ENCODE measurements around the gene GPAT3.
"Not testable (repeated sequence)": the region's sequence is repeated elsewhere in the genome, so short reads cannot be mapped to it uniquely, and the experiment has no call there.

GPAT3 gene

DNA sequence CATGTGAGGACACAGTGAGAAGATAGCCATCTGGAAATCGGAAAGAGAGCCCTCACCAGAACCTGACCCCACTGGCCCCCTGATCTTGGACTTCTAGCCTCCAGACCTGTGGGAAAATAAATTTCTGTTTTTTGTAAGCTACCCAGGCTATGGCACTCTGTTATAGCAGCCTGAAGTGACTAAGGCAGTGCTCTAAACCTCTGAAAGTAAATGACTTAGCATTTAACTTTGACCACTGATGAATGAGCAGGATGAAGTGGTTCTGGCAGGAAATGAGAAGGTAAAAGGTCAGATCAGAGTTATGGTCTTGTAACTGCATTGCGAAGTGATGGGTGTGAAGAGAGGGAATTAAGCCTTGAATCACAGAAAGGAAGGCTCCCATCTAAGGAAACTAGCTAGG lies 17.0 kb downstream of the GPAT3 start:
- DNase-seq = no peak

DNA sequence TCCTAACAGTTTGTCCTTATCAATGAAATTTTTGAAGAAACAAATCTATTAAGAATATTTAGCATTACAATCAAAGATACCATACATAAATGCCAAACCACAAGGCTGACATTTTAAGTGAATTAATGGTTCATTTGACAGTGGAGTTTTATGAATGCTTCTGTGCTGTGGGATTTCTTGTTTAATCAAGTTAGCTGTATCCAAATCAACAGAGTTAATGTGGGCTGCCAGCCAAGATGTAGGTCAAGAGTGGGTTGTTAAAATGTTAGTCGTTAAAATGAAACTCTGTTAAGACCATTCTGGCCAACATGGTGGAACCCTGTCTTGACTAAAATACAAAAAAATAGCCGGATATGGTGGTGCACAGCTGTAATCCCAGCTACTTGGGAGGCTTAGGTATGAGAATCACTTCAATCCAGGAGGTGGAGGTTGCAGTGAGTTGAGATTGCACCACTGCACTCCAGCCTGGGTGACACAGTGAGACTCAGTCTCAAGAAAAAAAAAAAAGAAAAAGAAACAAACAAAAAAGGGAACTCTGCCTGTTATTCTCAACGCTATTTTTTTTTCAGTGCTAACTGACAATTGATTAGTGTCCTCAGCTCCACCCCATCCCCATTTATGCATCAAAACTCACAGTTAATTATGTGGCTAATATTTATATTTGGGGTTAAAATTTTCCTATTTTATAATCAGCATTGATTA lies 20.2 kb downstream of the GPAT3 start:
- DNase-seq = no peak

DNA sequence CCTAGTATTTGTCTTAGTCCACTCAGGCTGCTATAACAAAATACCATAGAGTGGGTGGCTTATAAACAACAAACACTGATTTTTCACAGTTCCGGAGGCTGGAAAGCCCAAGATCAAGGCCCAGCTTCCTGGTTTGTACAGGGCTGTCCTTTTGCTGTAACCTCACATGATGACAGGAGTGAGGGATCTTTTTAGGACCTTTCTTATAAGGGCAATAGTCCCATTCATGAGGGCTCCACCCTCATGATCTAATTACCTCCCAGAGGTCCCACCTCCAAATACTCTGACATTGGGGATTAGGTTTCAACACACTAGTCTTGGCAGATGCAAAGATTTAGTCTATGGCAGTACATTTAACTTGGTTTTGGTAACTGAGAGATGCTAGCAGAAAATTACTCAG lies 20.9 kb downstream of the GPAT3 start:
- DNase-seq = no peak

DNA sequence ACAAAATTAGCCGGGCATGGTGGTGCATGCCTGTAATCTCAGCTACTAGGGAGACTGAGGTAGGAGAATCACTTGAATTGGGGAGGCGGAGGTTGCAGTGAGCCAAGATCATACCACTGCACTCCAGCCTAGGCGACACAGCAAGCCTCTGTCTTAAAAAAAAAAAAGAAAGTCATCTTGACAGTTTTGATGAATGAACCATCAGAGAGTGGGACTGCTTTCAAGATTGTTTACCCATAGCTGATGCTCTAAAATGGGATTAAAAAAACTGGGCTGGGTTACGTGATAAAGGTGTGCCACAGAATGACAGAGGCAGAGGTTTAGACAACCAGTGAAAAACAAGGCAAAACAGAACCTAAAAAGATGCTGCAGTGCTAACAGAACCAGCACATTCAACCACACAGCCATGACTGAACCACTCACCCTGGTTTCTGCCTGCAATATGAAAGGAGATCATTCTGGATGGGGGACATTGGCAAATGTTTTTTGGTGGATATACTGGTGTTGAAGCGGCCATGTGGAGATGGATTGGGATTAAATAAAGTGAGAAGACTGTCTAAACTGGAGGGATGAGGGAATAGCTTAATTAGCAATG lies 22.2 kb downstream of the GPAT3 start:
- no peak for DNase-seq

DNA sequence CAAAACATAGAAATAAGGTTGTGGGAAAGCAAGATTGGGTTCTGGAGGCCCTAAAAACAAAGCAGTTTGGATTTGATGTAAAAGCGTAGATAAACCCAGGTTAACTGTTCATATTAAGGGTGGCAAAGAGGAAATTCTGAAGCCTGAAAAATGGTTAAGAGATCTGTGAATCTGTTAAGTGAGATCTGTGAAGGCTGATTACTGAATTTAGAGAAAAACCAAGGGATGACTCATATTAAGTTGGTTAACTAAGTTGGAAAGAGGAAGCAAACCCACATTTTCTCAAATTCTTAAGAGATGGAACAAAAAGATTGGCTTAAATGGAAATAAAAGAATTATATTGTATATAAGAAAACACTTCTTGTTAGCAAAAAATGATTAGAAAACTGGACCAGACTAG lies 22.8 kb downstream of the GPAT3 start:
- no peak for DNase-seq

DNA sequence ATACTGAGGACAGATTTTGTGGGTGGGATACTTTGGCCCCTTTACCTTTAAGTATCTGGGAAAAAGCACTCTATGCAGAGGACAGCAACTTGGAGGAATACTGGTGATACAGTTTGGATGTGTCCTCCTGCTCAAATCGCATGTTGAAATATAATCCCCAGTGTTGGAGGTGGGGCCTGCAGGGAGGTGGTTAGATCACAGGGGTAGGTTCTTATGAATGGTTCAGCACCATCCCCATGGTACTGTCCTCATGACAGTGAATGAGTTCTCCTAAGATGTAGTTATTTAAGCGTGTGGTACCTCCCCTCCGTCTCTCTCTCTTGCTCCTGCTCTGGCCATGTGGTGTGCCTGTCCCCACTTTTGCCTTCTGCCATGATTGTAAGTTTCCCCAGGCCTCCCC lies 24.6 kb downstream of the GPAT3 start:
- no peak for DNase-seq

DNA sequence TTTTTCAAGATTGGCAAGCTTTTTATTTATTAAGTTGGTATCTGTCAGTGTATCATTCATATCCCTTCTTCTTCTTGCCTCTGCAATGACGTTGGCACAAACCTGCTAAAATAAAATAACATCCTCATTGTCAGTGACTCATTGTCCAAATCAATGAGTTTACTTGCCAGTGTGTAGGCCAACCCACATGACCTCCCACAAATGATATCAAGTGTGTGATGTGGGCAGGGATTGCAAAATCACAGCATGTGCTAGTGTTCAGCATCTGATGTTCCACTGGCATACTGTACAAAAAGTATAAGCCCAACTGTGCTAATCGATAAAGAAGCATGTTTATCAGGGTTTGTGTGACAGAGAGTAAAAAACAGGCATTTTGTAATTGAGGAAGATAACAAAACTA lies 25.5 kb downstream of the GPAT3 start:
- DNase-seq = no peak

DNA sequence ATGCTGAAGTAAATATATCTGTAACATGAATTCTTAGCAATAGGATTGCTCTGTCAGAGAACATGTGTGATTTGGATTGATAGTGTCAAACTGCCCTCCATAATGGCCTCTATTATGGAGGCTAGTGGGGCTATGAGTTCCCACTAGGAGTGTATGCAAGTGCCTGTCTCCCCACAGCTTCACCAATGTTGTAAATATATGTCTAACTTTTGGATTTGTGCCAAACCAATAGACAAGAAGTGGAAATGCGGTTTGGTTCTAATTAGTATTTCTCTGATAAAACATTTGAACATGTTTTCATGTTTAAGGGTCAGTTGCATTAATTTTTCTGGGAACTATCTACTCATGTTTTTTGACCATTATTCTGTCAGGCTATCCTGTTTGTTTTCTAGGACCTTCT lies 28.1 kb downstream of the GPAT3 start:
- no peak for DNase-seq

DNA sequence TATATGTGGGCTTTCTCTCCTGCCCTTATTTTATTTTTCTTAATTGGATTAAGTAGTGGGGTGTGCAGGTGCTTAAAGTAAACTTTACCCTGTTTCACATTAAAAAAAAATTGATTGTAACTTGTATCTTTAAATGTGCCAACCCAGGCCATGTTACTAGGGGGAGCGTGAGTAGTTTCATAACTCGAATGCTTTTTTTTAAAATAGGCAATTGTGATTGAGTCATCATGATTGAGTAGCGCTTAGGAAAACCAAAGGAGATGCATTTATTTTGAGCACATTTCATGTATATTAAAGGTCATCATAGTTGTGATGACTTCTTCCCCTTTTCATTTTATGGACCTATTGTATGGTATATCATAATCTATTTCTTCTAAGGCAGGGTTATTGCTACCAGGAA lies 32.2 kb downstream of the GPAT3 start:
- DNase-seq = no peak

DNA sequence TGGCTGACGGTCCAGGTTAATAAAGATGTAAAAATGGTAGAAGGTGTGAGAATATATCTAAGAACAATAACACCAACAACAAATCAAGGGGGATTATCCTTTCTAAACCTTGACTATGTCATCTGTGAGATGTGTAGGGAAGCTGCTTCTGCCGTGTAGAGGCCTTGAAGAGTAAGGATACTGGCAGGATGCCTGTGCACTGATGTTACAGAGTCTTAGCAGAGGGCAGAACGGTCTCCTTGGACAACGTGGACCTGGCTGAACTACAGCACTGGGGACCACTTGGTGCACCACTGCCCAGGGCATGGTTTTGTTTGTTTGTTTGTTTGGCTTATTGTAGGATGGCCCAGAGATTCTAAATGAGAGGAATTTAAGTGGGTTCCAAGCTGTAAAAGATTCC lies 33.5 kb downstream of the GPAT3 start:
- no peak for DNase-seq

DNA sequence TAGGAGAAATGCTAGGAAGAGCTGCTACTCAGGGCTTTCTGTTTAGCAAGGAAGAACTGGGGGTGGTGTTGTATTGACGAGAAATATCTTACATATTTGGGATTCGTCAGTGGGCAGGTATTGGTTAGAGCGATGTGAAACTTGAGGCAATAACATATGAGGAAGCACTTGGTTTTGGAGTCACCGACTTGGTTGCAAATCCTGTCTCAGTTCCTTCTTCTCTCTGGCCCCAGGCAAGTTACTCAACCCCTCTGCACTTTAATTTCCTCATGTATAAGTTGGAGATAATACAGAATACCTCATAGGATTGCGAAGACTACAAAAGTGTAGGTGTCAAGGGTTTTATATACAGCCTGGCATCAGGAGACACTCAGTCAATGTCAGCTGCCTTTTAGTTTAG lies 34.1 kb downstream of the GPAT3 start:
- DNase-seq = no peak

DNA sequence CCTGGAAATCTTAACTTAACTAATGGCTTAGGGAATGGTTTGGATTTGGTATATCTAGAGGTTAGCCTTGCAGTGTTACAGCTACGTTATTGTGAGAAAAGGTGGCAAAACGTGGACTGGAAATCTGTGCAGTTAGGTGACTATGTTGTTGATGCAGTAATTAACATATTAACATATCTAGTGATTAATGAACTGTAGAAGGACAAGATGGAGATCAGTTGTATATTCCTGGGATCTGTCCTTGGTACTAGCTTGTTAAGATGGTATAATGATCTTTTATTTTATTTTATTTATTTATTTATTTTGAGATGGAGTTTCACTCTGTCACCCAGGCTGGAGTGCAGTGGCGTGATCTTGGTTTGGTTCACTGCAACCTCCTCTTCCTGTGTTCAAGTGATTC lies 36.9 kb downstream of the GPAT3 start:
- DNase-seq = no peak

DNA sequence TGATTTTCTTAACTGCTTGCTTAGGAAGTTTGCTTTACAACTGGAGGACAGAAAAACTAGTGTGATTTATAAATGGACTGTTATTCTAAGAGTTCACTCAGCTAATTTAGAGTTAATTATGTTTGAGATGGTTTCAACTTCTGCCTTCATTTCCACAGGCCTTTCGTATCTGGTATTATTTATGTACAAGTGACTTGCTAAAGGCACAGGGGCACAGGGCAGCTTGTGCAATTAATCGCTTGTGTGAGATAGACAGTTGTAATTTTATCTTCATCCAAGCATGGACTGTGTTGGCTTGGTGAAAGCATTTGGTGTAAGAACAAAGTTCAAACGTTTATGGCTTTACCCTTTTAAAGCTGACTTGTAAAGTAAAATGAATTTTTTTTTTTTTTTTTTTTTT lies 38.3 kb downstream of the GPAT3 start:
- no peak for DNase-seq

DNA sequence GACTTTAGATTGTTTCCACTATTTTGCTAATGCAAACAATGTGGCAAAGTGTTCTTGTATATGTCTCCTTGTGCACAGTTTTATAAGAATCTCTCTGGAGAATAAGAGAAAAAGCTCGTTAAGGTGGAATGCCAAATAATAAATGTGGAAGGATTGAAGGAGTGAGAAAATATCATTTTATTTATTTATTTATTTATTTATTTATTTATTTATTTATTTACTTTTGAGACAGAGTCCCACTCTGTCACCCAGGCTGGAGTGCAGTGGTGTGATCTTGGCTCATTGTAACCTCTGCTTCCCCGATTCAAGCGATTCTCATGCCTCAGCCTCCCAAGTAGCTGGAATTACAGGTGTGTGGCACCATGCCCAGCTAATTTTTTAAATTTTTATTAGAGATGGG lies 40.3 kb downstream of the GPAT3 start:
- not testable (repeated sequence) for DNase-seq

DNA sequence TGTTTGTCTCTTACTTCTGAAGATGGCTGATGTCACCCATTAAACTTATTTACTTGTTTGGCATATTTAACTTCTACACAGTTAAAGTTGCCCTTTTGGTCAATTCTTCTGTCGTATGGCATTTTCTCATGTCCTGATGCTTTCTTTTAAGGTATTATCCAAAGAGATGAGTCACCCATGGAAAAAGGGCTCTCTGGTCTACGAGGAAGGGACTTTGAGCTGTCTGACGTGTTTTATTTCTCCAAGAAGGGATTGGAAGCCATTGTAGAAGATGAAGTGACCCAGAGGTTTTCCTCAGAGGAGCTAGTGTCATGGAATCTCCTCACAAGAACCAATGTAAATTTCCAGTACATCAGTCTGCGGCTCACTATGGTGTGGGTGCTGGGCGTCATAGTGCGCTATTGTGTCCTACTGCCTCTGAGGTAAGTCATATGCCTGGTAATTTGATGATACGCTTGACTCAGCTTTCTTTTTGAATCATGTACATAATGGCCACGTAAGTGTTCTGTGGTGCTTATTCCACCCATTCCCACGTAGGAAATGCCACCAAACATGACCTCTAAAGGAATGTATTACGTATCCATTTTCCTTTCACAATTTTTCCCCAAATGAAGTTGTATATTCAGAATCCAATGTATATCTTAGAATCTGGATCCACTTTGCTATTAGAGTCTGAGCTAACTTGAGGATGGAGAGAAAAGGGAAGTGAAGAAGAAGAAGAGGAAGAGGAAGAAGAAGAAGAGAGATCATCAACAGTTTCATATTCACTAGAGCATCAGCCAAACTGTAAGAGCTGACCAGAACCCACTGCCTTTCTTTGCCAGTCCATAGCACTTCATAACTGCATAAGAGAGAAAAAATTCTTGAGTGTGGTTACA lies 45.7 kb downstream of the GPAT3 start:
- DNase-seq = no peak

DNA sequence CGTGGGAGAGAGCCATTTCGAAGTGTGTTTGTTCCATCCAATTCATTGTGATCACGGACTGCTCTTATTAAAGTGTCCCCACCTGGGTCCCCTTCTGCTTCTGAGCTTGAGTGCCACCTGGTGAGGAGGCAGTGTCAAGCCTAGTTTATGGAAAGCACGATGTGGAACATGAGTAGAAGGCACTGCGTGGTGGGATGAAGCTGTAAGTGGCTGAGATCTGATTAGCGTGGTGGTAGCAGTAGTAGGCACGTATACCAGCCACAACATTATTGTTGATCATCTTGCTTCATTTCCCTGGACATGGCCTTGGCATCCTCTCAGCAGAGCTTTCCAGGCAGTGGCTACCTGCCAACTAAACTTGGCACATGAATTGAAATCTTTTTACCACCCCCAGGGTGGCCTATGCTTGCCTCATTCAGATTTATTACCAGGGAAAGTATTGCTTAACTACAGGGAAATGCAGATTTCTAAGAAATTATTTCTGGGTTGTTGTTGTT lies 46.4 kb downstream of the GPAT3 start:
- DNase-seq = no peak

DNA sequence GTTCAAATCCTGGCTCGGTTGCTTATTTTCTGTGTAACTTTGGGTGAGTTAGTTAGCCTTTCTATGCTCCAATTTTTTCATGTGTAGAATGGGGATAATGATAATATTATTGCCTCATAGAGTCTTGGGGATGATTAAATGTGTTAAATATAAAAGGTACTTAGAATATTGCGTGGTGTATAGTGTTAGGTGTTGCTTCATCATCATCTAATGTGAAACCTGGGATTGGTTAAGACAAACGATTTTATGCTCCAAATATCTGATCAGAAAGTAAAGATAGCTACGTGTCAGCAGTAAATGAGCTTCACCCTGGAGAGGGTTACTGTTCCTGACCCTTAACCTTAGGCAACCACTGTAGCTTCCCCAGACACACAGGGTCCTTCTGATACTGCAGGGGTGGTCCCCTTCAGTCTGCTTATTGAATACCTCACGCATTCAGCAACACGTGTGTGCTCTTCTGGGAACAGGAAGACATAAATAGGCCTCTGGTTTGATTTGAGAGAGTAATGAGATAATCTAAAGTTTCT lies 50.1 kb downstream of the GPAT3 start:
- DNase-seq = no peak

DNA sequence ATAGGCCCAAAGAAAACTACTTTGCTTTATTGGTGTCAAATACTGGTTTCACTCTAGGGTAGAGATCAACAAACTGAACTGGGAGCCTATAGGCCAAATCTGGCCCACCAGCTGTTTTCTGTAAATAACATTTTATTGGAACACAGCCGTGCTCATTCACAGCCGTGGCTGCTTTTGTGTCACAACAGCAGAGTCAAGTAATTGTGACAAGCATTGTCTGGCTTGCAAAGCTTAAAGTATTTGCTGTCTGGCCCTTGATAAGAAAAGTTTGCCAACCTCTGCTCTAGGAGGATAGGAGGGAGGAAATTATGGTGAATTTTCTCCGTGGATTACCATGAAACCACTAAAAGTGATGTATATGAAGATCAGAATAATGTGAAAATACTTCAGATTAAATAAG lies 53.4 kb downstream of the GPAT3 start:
- DNase-seq = no peak

DNA sequence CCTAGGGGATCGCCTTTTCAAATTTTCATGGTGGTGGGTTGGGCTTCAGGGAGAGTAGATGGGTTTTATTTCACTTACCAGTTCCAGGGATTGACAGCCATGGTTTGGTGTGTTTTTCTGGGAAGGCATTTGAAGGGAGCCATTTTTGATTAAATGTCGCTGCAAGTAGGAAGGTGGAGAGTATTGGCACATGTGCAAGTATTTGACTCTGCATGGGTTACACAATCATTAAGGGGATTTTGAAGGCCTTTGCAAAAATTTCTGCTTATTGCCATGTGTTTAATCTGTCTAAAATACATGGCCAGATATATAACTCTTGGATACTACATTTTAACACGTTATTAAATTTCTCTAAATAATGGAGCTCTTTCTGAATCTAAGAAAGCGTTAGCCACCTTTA lies 55.1 kb downstream of the GPAT3 start:
- no peak for DNase-seq

DNA sequence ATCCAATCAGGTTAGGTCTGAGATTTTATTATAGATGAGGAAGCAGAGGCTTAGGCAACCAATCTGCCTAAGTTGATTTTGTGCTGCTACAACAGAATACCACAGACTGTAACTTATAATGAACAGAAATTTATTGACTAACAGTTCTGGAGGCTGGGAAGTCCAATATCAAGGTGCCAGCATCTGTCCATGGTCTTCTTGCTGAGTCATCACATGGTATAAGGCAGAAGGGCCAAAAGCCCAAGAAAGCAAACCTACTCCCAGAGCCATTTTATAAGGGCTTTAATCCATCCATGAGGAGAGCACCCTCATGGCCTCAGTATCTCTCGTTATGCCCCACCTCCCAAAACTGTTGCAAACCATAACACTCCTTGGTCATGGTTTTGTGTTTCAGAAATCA lies 55.8 kb downstream of the GPAT3 start:
- no peak for DNase-seq

DNA sequence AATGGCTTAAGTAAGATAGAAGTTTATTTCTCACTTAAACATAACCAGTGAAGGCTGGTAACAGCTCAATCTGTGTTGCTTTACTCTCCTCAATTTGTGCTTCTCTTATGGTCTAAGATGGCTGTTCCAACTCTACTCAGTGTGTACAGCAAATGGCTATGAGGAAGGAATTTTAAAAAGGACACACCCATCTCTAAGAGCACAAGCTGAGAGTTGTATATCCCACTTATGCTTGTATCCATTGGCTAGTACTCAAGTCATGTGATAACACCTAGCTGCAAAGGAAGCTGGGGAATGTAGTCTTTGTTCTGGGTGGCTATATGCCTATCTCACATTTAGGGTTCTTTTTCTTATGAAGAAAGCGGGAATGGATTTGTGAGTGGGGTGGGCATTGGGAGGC lies 63.3 kb downstream of the GPAT3 start:
- no peak for DNase-seq

DNA sequence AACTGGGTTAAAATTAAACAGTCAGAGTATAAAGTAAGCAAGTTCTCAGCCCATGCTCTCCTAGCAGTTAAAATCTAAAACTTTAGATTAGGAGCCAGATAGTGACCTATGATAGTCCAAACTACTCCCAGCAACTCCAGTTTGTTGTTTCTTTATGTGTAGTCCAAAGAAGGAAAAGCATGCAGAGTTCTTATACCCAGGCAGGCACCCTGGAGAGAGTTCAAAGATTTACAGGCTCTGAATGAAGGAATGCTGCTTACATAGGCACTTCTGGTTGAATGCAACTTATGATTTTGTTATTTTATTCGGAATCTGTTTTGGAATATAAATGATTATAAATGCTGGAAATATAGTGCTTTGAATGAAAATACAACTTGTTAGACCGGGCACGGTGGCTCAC lies 67.2 kb downstream of the GPAT3 start:
- no peak for DNase-seq

DNA sequence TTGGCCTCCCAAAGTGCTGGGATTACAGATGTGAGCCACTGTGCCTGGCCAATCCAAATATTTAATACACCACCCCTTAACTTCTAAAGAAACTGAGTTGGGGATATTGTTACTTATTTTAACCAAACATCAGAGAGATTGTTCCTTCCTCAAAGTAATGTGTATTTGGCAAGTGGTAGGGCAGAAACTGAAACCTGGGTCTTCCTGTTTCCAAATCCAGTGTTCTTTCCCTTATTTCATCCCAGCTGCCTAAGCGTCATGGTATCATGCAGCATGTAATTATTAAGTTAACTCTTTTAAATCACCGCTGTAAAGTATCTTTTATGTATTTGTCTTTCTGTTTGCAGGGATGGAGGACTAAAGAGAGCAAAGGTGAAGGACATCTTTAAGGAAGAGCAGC lies 68.4 kb downstream of the GPAT3 start:
- no peak for DNase-seq

DNA sequence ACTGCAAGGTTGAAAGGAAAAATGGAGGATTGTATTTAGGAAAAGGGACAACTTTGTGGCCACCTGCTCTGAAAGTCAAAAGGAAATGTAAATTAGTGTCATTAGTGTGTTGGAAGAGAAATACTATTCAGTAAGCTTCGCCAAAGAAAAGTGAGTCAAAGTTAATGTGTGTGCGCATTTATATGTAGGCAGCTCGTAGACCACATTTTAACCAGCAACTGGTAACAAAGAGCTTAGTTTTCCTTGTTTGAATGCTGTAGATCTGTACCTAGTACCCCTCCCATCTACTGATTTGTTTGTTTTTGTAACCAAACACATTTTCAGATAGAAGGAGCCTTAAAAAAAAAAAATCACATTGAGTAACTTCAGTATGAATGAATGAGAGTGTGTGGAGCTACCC lies 69.3 kb downstream of the GPAT3 start:
- DNase-seq = no peak
